ENCODE measurements around the gene OR9Q2.

DNA sequence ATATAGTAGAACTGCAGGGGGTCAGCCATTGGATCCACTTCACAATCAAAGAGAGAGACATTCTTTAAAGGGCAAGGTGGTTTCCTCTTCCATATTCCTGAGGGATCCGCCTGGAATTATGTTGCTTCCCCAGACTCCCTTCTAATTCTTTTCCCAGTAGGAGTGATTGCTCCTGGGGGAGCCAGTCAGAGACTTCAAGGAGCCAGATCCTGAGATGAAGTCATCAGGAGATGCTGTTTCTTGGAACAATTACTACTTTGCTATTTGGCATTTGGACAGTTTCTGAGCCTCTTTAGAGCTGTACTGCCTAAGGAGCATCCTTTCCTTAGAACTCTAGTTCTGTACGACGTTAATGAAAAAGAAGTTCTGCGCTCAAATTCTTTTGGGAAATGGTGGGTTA is 1.9 kb upstream of the OR9Q2 start:
- TF ChIP-seq, protein P1, sequence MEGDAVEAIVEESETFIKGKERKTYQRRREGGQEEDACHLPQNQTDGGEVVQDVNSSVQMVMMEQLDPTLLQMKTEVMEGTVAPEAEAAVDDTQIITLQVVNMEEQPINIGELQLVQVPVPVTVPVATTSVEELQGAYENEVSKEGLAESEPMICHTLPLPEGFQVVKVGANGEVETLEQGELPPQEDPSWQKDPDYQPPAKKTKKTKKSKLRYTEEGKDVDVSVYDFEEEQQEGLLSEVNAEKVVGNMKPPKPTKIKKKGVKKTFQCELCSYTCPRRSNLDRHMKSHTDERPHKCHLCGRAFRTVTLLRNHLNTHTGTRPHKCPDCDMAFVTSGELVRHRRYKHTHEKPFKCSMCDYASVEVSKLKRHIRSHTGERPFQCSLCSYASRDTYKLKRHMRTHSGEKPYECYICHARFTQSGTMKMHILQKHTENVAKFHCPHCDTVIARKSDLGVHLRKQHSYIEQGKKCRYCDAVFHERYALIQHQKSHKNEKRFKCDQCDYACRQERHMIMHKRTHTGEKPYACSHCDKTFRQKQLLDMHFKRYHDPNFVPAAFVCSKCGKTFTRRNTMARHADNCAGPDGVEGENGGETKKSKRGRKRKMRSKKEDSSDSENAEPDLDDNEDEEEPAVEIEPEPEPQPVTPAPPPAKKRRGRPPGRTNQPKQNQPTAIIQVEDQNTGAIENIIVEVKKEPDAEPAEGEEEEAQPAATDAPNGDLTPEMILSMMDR (conservative IDR thresholded peaks at IDR 0.05; ENCODE audit: low read length): no peak
- TF ChIP-seq EZH2phosphoT487 (IDR thresholded peaks at IDR 0.05; ENCODE audit: borderline replicate concordance, low read depth, low read length): no peak

All from OCI-LY7 (cell line).